T-helper 1 cell treated with Interleukin-12 subunit alpha and Interleukin-12 subunit beta and Interleukin-4 antibody, amounts not matched to agents 30 μg/mL and 1 μg/mL, for 36 hours (primary cell): ENCODE data around the gene SMIM23.

ENCODE experiments used
- H3K27ac Mint-ChIP-seq: one replicate; pipeline ENCODE4 v1.8.0; 2021; ENCODE audit warnings: mild to moderate bottlenecking, mixed read lengths
- H3K27me3 Mint-ChIP-seq: one replicate; pipeline ENCODE4 v1.8.0; 2021; ENCODE audit warnings: low read depth, mixed read lengths
- H3K36me3 Mint-ChIP-seq: one replicate; pipeline ENCODE4 v1.8.0; 2021; ENCODE audit warnings: low read depth, mixed read lengths
- H3K4me1 Mint-ChIP-seq: one replicate; pipeline ENCODE4 v1.8.0; 2021; ENCODE audit warnings: low read depth, mixed read lengths
- H3K4me3 Mint-ChIP-seq: one replicate; pipeline ENCODE4 v1.8.0; 2021; ENCODE audit warnings: mild to moderate bottlenecking, moderate library complexity, mixed read lengths
- H3K9me3 Mint-ChIP-seq: one replicate; pipeline ENCODE4 v1.8.0; 2021; ENCODE audit warnings: mixed read lengths

SMIM23 gene

GRCh38 chr5:171785517-171785916 is at the start of gene SMIM23:
SMIM23 (plus strand) TSS chr5:171785817; CDS start chr5:171785872, 55 bp downstream.
- Mint-ChIP-seq H3K27ac (no peak within 1 kb of the TSS), H3K4me1 (no peaks in the 10 kb centered on the region), H3K4me3 (no peak within 1 kb of the TSS), H3K9me3 (no peaks in the 10 kb centered on the region), H3K27me3 (peaks cover 7% of the 10 kb centered on the region), H3K36me3 (no peaks in the 10 kb centered on the region)

GRCh38 chr5:171736976-171737891 is 48.4 kb upstream of the SMIM23 start:
- Mint-ChIP-seq H3K36me3 (no peaks in the 10 kb centered on the region), H3K4me1 (no peaks in the 10 kb centered on the region), H3K4me3 (no peak overlapping the region), H3K27ac (no peak overlapping the region), H3K27me3 (no peaks in the 10 kb centered on the region), H3K9me3 (no peaks in the 10 kb centered on the region)

GRCh38 chr5:171738501-171738900 is 47.1 kb upstream of the SMIM23 start:
- Mint-ChIP-seq H3K9me3 (no peaks in the 10 kb centered on the region), H3K27me3 (no peaks in the 10 kb centered on the region), H3K27ac (no peak overlapping the region), H3K4me3 (no peak overlapping the region), H3K36me3 (no peaks in the 10 kb centered on the region), H3K4me1 (peaks cover 3% of the 10 kb centered on the region)

- H3K36me3 Mint-ChIP-seq, result no peaks in the 10 kb centered on the region
- no peak overlapping the region for H3K4me3 Mint-ChIP-seq
- H3K27ac Mint-ChIP-seq, result no peak overlapping the region
- no peaks in the 10 kb centered on the region for H3K9me3 Mint-ChIP-seq
- no peaks in the 10 kb centered on the region for H3K27me3 Mint-ChIP-seq
- H3K4me1 Mint-ChIP-seq, result peaks cover 3% of the 10 kb centered on the region
Measured at GRCh38 chr5:171739271-171739670, 46.3 kb upstream of the SMIM23 start.

GRCh38 chr5:171743436-171744076 is 42.1 kb upstream of the SMIM23 start:
- Mint-ChIP-seq H3K27me3 (no peaks in the 10 kb centered on the region), H3K36me3 (no peaks in the 10 kb centered on the region), H3K4me1 (peaks cover 3% of the 10 kb centered on the region), H3K4me3 (no peak overlapping the region), H3K27ac (no peak overlapping the region), H3K9me3 (no peaks in the 10 kb centered on the region)

GRCh38 chr5:171744264-171744663 is 41.4 kb upstream of the SMIM23 start:
- no peak overlapping the region for H3K27ac Mint-ChIP-seq
- H3K4me1 Mint-ChIP-seq, result peaks cover 3% of the 10 kb centered on the region
- H3K4me3 Mint-ChIP-seq, result no peak overlapping the region
- H3K27me3 Mint-ChIP-seq, result no peaks in the 10 kb centered on the region
- no peaks in the 10 kb centered on the region for H3K9me3 Mint-ChIP-seq
- H3K36me3 Mint-ChIP-seq, result no peaks in the 10 kb centered on the region

GRCh38 chr5:171744882-171745281 is 40.7 kb upstream of the SMIM23 start:
- H3K27ac Mint-ChIP-seq, result no peak overlapping the region
- H3K9me3 Mint-ChIP-seq, result no peaks in the 10 kb centered on the region
- H3K27me3 Mint-ChIP-seq, result no peaks in the 10 kb centered on the region
- peaks cover 3% of the 10 kb centered on the region for H3K4me1 Mint-ChIP-seq
- H3K4me3 Mint-ChIP-seq, result no peak overlapping the region
- H3K36me3 Mint-ChIP-seq, result no peaks in the 10 kb centered on the region

GRCh38 chr5:171745602-171746001 is 40.0 kb upstream of the SMIM23 start:
- no peaks in the 10 kb centered on the region for H3K27me3 Mint-ChIP-seq
- H3K4me3 Mint-ChIP-seq, result no peak overlapping the region
- no peak overlapping the region for H3K27ac Mint-ChIP-seq
- H3K36me3 Mint-ChIP-seq, result no peaks in the 10 kb centered on the region
- H3K9me3 Mint-ChIP-seq, result no peaks in the 10 kb centered on the region
- H3K4me1 Mint-ChIP-seq, result peaks cover 3% of the 10 kb centered on the region

- H3K4me1 Mint-ChIP-seq, result peaks cover 3% of the 10 kb centered on the region
- H3K9me3 Mint-ChIP-seq, result no peaks in the 10 kb centered on the region
- no peaks in the 10 kb centered on the region for H3K36me3 Mint-ChIP-seq
- H3K4me3 Mint-ChIP-seq, result no peak overlapping the region
- H3K27me3 Mint-ChIP-seq, result no peaks in the 10 kb centered on the region
- no peak overlapping the region for H3K27ac Mint-ChIP-seq
Measured at GRCh38 chr5:171747061-171747859, 38.4 kb upstream of the SMIM23 start.

GRCh38 chr5:171748720-171749119 is 36.9 kb upstream of the SMIM23 start:
- no peak overlapping the region for H3K27ac Mint-ChIP-seq
- H3K9me3 Mint-ChIP-seq, result no peaks in the 10 kb centered on the region
- no peaks in the 10 kb centered on the region for H3K36me3 Mint-ChIP-seq
- no peaks in the 10 kb centered on the region for H3K27me3 Mint-ChIP-seq
- H3K4me3 Mint-ChIP-seq, result no peak overlapping the region
- no peaks in the 10 kb centered on the region for H3K4me1 Mint-ChIP-seq

GRCh38 chr5:171749365-171749764 is 36.3 kb upstream of the SMIM23 start:
- Mint-ChIP-seq H3K4me3 (no peak overlapping the region), H3K27me3 (no peaks in the 10 kb centered on the region), H3K4me1 (no peaks in the 10 kb centered on the region)

GRCh38 chr5:171750311-171750788 is 35.3 kb upstream of the SMIM23 start:
- H3K4me3 Mint-ChIP-seq, result no peak overlapping the region
- H3K4me1 Mint-ChIP-seq, result no peaks in the 10 kb centered on the region
- H3K27ac Mint-ChIP-seq, result no peak overlapping the region
- no peaks in the 10 kb centered on the region for H3K27me3 Mint-ChIP-seq
- H3K36me3 Mint-ChIP-seq, result no peaks in the 10 kb centered on the region
- no peaks in the 10 kb centered on the region for H3K9me3 Mint-ChIP-seq

More at GRCh38 chr5:171749365-171749764, 36.3 kb upstream of the SMIM23 start:
- Mint-ChIP-seq H3K27ac (no peak overlapping the region), H3K36me3 (no peaks in the 10 kb centered on the region), H3K9me3 (no peaks in the 10 kb centered on the region)

- Mint-ChIP-seq H3K27ac (no peak overlapping the region), H3K36me3 (no peaks in the 10 kb centered on the region), H3K4me3 (no peak overlapping the region), H3K4me1 (peaks cover 2% of the 10 kb centered on the region), H3K27me3 (no peaks in the 10 kb centered on the region), H3K9me3 (no peaks in the 10 kb centered on the region)
Measured at GRCh38 chr5:171755354-171755821, 30.2 kb upstream of the SMIM23 start.

- Mint-ChIP-seq H3K9me3 (no peaks in the 10 kb centered on the region), H3K27ac (no peak overlapping the region), H3K4me3 (no peak overlapping the region), H3K27me3 (no peaks in the 10 kb centered on the region), H3K36me3 (no peaks in the 10 kb centered on the region), H3K4me1 (peaks cover 2% of the 10 kb centered on the region)
Measured at GRCh38 chr5:171757853-171758535, 27.6 kb upstream of the SMIM23 start.
